ENCODE measurements around the gene CPNE4.

- no peak for TF ChIP-seq CTCF (IDR thresholded peaks at IDR 0.05 in 8 of 11, conservative IDR thresholded peaks at IDR 0.05 in 3 of 11)
- TF ChIP-seq POLR2A (IDR thresholded peaks at IDR 0.05) = no peak
Measured at GRCh38 chr3:132020058-132020457, 14.8 kb downstream of the CPNE4 start.
